NCI-H1436 (cell line): Measurements from ENCODE around the gene CHRFAM7A.
"Not testable (repeated sequence)": the region's sequence is repeated elsewhere in the genome, so short reads cannot be mapped to it uniquely, and the experiment has no call there.

Experiments
- DNase-seq: peaks from one replicate; lab custom pipeline; 2025; lab: John Stamatoyannopoulos, UW

The CHRFAM7A gene

GRCh38 chr15:30392766-30393663 is at the start of gene CHRFAM7A:
Gene CHRFAM7A, minus strand, starts transcription at chr15:30393540. Its CDS starts 10,189 bp downstream, at chr15:30383351.
- DNase-seq = not testable (repeated sequence)

- not testable (repeated sequence) for DNase-seq
Observed at GRCh38 chr15:30438348-30438747, 45.0 kb upstream of the CHRFAM7A start.

GRCh38 chr15:30435878-30436277 is 42.5 kb upstream of the CHRFAM7A start:
- DNase-seq = not testable (repeated sequence)

GRCh38 chr15:30420723-30421122 is 27.4 kb upstream of the CHRFAM7A start:
- DNase-seq = not testable (repeated sequence)

- DNase-seq = not testable (repeated sequence)
Observed at GRCh38 chr15:30414160-30414559, 20.8 kb upstream of the CHRFAM7A start, which contains the start of gene GOLGA8R. Gene GOLGA8R, minus strand, starts transcription at chr15:30414260. Its CDS starts 98 bp downstream, at chr15:30414162.

- not testable (repeated sequence) for DNase-seq
Observed at GRCh38 chr15:30407636-30408035, 14.3 kb upstream of the CHRFAM7A start.

GRCh38 chr15:30398988-30399387 is 5.6 kb upstream of the CHRFAM7A start:
- not testable (repeated sequence) for DNase-seq

- not testable (repeated sequence) for DNase-seq
Observed at GRCh38 chr15:30393664-30393991, 288 bp upstream of the CHRFAM7A start.

GRCh38 chr15:30386318-30386887 is 6.9 kb downstream of the CHRFAM7A start:
- not testable (repeated sequence) for DNase-seq

GRCh38 chr15:30377082-30377413 is 16.3 kb downstream of the CHRFAM7A start:
- DNase-seq = not testable (repeated sequence)

GRCh38 chr15:30376375-30377081 is 16.8 kb downstream of the CHRFAM7A start:
- not testable (repeated sequence) for DNase-seq

GRCh38 chr15:30375872-30376271 is 17.5 kb downstream of the CHRFAM7A start:
- not testable (repeated sequence) for DNase-seq

GRCh38 chr15:30374862-30375261 is 18.5 kb downstream of the CHRFAM7A start:
- not testable (repeated sequence) for DNase-seq

GRCh38 chr15:30368271-30368670 is 25.1 kb downstream of the CHRFAM7A start:
- not testable (repeated sequence) for DNase-seq

- DNase-seq = not testable (repeated sequence)
Observed at GRCh38 chr15:30367246-30367645, 26.1 kb downstream of the CHRFAM7A start.

- not testable (repeated sequence) for DNase-seq
Observed at GRCh38 chr15:30361404-30361803, 31.9 kb downstream of the CHRFAM7A start.

- not testable (repeated sequence) for DNase-seq
Observed at GRCh38 chr15:30360990-30361389, 32.4 kb downstream of the CHRFAM7A start.

GRCh38 chr15:30355043-30355442 is 38.3 kb downstream of the CHRFAM7A start:
- not testable (repeated sequence) for DNase-seq

- DNase-seq = not testable (repeated sequence)
Observed at GRCh38 chr15:30349803-30350202, 43.5 kb downstream of the CHRFAM7A start.

- not testable (repeated sequence) for DNase-seq
Observed at GRCh38 chr15:30336584-30336983, 56.8 kb downstream of the CHRFAM7A start.

- DNase-seq = not testable (repeated sequence)
Observed at GRCh38 chr15:30334152-30334551, 59.2 kb downstream of the CHRFAM7A start.

GRCh38 chr15:30326145-30326544 is 67.2 kb downstream of the CHRFAM7A start:
- DNase-seq = not testable (repeated sequence)
